HepG2 (cell line): ENCODE data around the gene FGD5. TPM values are rescaled to one million over a fixed set of nuclear protein-coding genes. Genes with fewer than 3 reads are reported as not detected.
A peak's percentile ranks its signal among the peaks of the same experiment; 100 is the strongest.

Experiments
- ELF4 ChIP-seq: sonication (generic); formaldehyde crosslinking; IDR thresholded peaks from 2 replicates; pipeline ENCODE4 v1.5.0; 2020; ENCODE audit warnings: missing genetic modification reagents, mild to moderate bottlenecking, moderate library complexity, borderline replicate concordance
- KDM6A ChIP-seq: IDR thresholded peaks from 2 replicates; pipeline ENCODE4 v1.6.1; 2016; ENCODE audit warnings: low read depth
- MAFG ChIP-seq: sonication (generic); formaldehyde crosslinking; IDR thresholded peaks from 2 replicates; pipeline ENCODE4 v1.5.1; 2020; ENCODE audit warnings: mild to moderate bottlenecking, missing genetic modification reagents
- MTA1 ChIP-seq: sonication (generic); formaldehyde crosslinking; IDR thresholded peaks from 2 replicates; pipeline ENCODE4 v1.4.0; 2020; ENCODE audit warnings: missing genetic modification reagents, mild to moderate bottlenecking, borderline replicate concordance
- MXD3 ChIP-seq: IDR thresholded peaks from 2 replicates; pipeline ENCODE4 v1.6.1; 2016; ENCODE audit warnings: mild to moderate bottlenecking, missing biosample characterization, missing genetic modification reagents
- MXD4 ChIP-seq: IDR thresholded peaks from 2 replicates; pipeline ENCODE4 v1.6.1; 2016; ENCODE audit warnings: mild to moderate bottlenecking, missing biosample characterization, missing genetic modification reagents
- PHF20 ChIP-seq: sonication (generic); formaldehyde crosslinking; IDR thresholded peaks from 2 replicates; pipeline ENCODE4 v1.5.0; 2020; ENCODE audit warnings: mild to moderate bottlenecking, missing genetic modification reagents
- POLR2G ChIP-seq: fragments of 200-400 bp; formaldehyde crosslinking; IDR thresholded peaks from 2 replicates; pipeline ENCODE4 v1.6.1; 2018; ENCODE audit warnings: mild to moderate bottlenecking, low read depth, low read length, moderate library complexity
- SP2 ChIP-seq: sonication (generic); formaldehyde crosslinking; IDR thresholded peaks from 2 replicates; pipeline ENCODE4 v1.5.1; 2020; ENCODE audit warnings: mild to moderate bottlenecking, missing genetic modification reagents
- SRF ChIP-seq: IDR thresholded peaks from 2 replicates; pipeline ENCODE4 v1.6.1; 2011; ENCODE audit warnings: mild to moderate bottlenecking, low read depth, low read length, moderate library complexity
- TFDP2 ChIP-seq: sonication (generic); formaldehyde crosslinking; IDR thresholded peaks from 2 replicates; pipeline ENCODE4 v1.4.0; 2020; ENCODE audit warnings: missing genetic modification reagents
- YEATS4 ChIP-seq: sonication (generic); formaldehyde crosslinking; IDR thresholded peaks from 2 replicates; pipeline ENCODE4 v1.4.0; 2020; ENCODE audit warnings: missing genetic modification reagents, borderline replicate concordance
- ZBTB44 ChIP-seq: sonication (generic); formaldehyde crosslinking; IDR thresholded peaks from 2 replicates; pipeline ENCODE4 v1.4.0; 2020; ENCODE audit warnings: missing genetic modification reagents
- ZNF232 ChIP-seq: sonication (generic); formaldehyde crosslinking; IDR thresholded peaks from 2 replicates; pipeline ENCODE4 v1.4.0; 2020; ENCODE audit warnings: missing genetic modification reagents, borderline replicate concordance
- ZNF350 ChIP-seq: sonication (generic); formaldehyde crosslinking; IDR thresholded peaks from 2 replicates; pipeline ENCODE4 v1.4.0; 2020; ENCODE audit warnings: mild to moderate bottlenecking, low read depth, missing genetic modification reagents, borderline replicate concordance
- ZNF781 ChIP-seq: sonication (generic); formaldehyde crosslinking; IDR thresholded peaks from 2 replicates; pipeline ENCODE4 v1.5.1; 2020; ENCODE audit warnings: borderline replicate concordance, mild to moderate bottlenecking, missing genetic modification reagents; ENCODE audit errors: not compliant biosample characterization
- polyA plus RNA-seq, 8 experiments: library from polyadenylated mRNA; depleted of rRNA in 3 of 8; stranded (reverse) in 7 of 8; unstranded in 1 of 8; fragments of >200 nt; fragmentation: Illumina TruSeq in 4 of 8; extraction: Trizol in 4 of 8; gene quantifications; 2 replicates each; pipeline versions ENCODE4 v1.2.1 to v1.2.3, GENCODE V29; 2011 to 2016; ENCODE audit warnings: low read depth in 4 of 8, missing spikeins in 1 of 8, mixed read lengths in 1 of 8; ENCODE audit not compliant: insufficient read depth in 1 of 8
- total RNA-seq, 5 experiments: library from RNA; depleted of rRNA; stranded (reverse); fragments of >200 nt; fragmentation: Illumina TruSeq; extraction: Trizol; gene quantifications; 2 replicates each; pipeline ENCODE4 v1.2.3, GENCODE V29; 2016; ENCODE audit warnings: low read depth in 1 of 5
- TF ChIP-seq, protein P1 (sequence below): sonication (generic); formaldehyde crosslinking; IDR thresholded peaks from 2 replicates; pipeline ENCODE4 v1.8.0; 2022; ENCODE audit warnings: missing genetic modification reagents, mild to moderate bottlenecking, inconsistent platforms, borderline replicate concordance
- TF ChIP-seq, protein P2 (sequence below): sonication (generic); formaldehyde crosslinking; IDR thresholded peaks from 2 replicates; pipeline ENCODE4 v1.4.0; 2020; ENCODE audit warnings: mild to moderate bottlenecking, missing genetic modification reagents, borderline replicate concordance
- TF ChIP-seq, protein P3 (sequence below): sonication (generic); formaldehyde crosslinking; IDR thresholded peaks from 2 replicates; pipeline ENCODE4 v1.8.0; 2022; ENCODE audit warnings: missing genetic modification reagents, mild to moderate bottlenecking, borderline replicate concordance

FGD5 gene
- total and polyA plus RNA-seq, 2 of the 13 experiments (the other 11 are each of a cell fraction or from before 2014, with no cell fraction given) = 0.17 TPM; not detected in 1

DNA sequence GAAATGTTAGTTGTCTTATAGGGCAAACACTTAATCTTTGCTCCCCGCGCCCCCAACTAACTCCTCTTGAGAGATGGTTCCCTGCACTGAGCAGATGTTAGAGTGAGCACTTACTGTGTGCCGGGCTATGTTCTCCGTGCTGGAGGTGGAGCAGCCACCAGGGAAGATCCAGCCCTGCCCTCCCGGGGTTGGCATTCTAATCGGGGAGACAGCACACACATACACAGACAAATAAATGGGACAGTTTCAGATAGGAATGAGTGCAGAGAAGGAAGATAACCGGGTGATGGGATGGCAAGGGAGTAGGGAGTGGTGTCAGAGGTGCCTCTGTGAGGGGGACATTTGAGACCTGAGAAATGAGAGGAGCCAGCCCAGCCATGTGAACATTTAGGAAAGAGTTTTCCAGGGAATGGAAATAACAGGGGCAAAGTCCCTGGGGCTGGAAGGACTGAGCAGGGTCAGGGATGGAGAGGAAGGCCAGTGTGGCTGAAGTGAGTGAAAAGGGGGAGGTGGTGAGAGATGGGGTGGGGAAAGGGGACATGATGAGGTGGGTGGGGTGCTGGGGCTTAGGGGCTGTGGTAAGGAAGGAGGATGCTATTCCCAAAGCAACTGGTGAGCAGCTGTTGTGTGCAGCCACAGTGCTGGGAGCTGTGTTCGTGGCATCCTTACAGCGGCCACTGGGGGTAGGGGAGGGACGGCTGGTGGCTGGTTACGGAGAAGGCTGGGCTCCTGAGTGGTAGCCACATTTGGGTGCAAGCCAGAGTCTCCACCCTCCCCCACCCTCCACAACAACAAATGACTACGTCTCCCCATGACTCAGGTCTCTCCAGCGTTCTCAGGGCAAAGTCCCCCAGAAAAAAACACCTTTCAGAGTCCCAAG lies 15.4 kb upstream of the FGD5 start (continued):
- TF ChIP-seq ZBTB44 (CRISPR knock-in tag) = no peak
- no peak for TF ChIP-seq YEATS4 (CRISPR knock-in tag)
- no peak for TF ChIP-seq POLR2G
- no peak for TF ChIP-seq PHF20 (CRISPR knock-in tag)
- no peak for TF ChIP-seq ZNF350 (CRISPR knock-in tag)
- peak; percentile 62; the same call in 1 of the 2 replicates for TF ChIP-seq KDM6A (CRISPR knock-in tag)
- TF ChIP-seq ELF4 (CRISPR knock-in tag) = no peak
- TF ChIP-seq TFDP2 (CRISPR knock-in tag) = no peak
- TF ChIP-seq SRF = no peak
- TF ChIP-seq, protein P1, sequence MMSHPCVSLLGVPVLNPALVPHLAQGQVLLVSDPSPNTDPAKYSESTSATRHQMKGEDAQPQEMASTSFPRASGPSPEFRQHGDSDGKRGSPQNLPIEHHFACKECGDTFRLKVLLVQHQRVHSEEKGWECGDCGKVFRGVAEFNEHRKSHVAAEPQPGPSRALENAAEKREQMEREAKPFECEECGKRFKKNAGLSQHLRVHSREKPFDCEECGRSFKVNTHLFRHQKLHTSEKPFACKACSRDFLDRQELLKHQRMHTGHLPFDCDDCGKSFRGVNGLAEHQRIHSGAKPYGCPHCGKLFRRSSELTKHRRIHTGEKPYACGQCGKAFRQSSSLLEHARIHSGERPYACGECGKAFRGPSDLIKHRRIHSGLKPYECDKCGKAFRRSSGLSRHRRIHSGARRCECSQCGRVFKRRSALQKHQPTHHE = no peak
- TF ChIP-seq, protein P2, sequence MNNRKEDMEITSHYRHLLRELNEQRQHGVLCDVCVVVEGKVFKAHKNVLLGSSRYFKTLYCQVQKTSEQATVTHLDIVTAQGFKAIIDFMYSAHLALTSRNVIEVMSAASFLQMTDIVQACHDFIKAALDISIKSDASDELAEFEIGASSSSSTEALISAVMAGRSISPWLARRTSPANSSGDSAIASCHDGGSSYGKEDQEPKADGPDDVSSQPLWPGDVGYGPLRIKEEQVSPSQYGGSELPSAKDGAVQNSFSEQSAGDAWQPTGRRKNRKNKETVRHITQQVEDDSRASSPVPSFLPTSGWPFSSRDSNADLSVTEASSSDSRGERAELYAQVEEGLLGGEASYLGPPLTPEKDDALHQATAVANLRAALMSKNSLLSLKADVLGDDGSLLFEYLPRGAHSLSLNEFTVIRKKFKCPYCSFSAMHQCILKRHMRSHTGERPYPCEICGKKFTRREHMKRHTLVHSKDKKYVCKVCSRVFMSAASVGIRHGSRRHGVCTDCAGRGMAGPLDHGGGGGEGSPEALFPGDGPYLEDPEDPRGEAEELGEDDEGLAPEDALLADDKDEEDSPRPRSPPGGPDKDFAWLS (CRISPR knock-in tag) = no peak
- TF ChIP-seq MXD4 (CRISPR knock-in tag) = no peak
- no peak for TF ChIP-seq MAFG
- TF ChIP-seq, protein P3, sequence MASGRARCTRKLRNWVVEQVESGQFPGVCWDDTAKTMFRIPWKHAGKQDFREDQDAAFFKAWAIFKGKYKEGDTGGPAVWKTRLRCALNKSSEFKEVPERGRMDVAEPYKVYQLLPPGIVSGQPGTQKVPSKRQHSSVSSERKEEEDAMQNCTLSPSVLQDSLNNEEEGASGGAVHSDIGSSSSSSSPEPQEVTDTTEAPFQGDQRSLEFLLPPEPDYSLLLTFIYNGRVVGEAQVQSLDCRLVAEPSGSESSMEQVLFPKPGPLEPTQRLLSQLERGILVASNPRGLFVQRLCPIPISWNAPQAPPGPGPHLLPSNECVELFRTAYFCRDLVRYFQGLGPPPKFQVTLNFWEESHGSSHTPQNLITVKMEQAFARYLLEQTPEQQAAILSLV (CRISPR knock-in tag) = no peak
- peak; percentile 61; the same call in 1 of the 2 replicates for TF ChIP-seq MTA1 (CRISPR knock-in tag)
- TF ChIP-seq ZNF781 (CRISPR knock-in tag) = no peak
- TF ChIP-seq SP2 (CRISPR knock-in tag) = no peak
- TF ChIP-seq ZNF232 (CRISPR knock-in tag) = no peak
- TF ChIP-seq MXD3 (CRISPR knock-in tag) = no peak
